ENCODE results near the gene BCKDHB. TPM values are rescaled to one million over a fixed set of nuclear protein-coding genes. Genes with fewer than 3 reads are reported as not detected.

Gene BCKDHB
- total RNA-seq, 1 donor from 2014 or later = 12.5 TPM

DNA sequence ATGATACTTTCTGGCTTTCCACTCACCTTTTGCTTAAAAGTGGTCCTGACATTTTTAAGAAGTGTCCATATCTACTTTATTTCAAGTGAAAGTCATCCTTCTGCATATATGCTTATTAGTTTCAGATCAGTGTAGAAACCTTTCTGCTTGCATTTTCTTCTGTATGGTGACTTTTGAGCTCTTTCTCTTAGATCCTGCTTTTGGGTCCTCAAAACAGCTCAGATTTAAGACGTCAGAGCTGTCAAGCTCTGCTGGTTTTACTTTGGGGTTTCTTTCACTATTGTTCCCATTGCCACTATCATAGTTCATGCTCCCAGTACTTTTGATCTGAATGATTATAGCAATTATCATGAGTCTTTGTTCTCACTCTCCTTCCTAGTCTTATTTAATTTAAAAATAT, 41.7 kb downstream of the BCKDHB start:
- DNase-seq (ENCODE audit: low spot score) = no peak

DNA sequence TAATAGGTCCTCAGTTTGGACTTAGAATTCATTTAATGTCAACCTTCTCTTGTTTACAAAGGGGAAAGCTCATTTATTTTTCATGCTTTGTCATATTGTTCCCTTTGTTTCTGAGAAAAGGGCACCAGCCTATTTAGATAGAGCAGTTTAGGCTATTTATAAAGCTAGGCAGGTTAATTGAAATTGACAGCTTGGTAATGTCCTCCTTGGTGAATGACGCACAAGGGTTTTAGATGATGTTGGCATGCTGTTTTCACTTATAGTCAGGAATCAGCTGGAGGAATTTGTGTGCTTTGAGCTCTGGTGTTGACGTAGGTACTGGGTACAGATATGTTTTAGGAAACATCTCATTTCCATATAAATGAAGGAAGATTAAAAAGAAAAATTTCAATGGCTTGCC, 45.2 kb downstream of the BCKDHB start:
- DNase-seq (ENCODE audit: low spot score) = no peak

DNA sequence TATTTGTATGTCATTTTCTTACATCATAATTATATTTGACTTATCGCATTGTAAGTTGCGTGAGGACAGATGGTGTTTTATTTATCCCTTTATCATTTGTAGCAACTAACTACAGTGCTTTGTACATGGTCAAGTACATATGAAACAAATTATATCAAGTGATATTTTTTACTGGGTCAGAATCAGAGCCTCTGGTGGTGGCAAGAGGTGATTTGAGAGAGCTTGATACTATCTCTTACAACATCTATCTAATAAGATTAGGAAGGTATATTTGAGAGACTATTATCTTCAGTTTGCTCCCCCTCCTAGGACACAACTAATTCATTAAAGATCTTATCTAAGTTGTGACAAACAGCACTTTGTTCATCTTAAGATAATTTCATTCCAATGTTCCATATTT, 47.7 kb downstream of the BCKDHB start:
- DNase-seq (ENCODE audit: low spot score) = no peak

DNA sequence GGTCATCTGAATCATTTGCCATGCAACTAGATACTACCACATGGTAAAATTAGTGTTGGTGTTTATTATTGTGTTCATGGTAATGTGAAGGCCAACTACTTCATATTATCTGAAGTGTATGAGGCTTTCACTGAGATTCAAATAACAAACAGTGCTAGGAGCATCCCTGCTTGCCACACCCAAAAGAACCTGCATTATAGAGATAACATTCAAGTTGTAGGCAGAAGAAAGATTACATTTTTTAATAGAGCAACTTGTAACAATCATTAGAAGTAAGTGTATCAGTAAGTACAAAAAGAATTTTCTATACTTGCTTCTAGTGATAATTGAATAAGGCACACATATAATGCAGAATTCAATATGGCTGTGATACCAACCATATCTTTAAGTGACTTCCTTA, 49.8 kb downstream of the BCKDHB start:
- no peak for DNase-seq (ENCODE audit: low spot score)

DNA sequence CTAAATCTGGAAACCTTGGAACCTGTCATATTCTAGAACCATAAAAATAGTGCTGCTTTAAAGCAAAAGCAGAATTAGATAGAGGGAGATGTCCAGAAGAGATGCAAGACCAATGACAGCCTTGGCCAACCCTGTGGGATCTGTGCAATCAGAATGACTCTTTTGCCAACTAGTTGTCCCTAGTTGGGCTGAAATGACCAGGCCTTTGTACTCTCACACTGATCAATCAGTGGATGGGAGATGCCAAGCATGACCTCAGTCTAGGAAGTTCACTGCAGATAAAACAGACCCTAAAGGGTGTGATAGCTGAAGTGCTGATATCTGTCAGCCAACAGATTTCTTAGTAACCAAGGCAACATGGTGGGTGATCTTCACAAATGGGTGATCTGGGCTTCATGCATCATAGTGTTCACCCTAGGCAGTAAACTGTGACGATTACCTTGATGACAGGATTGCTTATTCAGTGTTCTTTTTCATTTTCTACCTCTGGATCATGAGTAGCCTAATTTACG, 52.1 kb downstream of the BCKDHB start:
- DNase-seq (ENCODE audit: low spot score) = no peak

DNA sequence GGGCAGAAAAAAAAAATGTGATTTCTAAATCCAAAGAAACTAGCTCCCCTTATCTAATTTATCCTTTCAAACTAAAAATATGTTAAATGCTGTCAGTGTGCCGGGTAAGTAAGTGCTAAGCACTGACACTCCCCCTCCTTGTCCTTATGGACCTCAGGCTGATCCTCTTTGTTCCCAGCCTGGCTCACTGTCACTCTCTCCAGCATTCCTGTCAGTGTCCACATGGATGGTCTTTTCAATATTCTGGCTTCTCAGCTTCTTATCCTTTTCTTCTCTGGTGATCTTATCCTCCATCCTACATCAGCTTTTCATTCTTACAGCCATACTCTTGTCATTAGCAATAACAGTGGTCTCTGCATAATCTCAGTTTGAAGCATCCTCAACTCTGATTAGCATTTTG, 55.0 kb downstream of the BCKDHB start:
- no peak for DNase-seq (ENCODE audit: low spot score)

DNA sequence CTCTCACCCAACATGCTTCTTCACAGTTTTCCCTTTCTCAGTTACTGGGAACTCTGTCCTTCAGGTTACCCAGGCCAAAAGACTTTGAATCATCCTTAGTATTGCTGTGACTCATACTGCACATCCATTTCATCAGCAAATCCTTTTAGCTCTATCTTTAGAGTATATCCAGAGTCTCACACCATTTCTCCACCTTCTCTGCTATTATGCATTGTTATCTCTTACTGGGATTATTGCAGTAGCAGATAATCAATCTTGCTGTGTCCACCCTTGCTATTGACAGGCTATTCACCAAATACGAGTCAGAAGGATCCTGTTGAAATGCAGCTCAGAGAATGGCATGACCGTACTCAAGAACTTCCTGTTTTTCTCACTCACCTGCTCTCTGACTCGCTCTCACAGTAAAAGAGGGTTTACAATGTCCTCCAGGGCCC, 57.3 kb downstream of the BCKDHB start:
- DNase-seq (ENCODE audit: low spot score) = peak; percentile 64

DNA sequence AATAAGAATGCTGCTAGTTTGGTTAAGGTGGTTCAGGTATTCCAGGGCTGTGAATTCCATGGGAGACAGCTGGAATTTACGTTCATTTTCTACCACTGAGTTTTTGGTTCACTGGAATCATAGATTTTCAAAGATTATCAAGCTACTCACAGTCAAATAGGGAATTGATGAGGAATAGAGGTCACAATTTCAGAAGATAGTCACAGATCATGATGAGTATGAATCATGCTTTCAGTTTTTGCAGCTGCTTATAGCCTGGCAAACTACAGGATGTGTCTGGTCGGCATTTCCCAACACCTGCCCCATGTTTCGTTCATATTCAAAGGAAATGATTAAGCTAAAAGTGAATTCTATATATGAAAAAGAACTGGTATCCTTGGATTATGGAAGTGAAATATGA, 58.7 kb downstream of the BCKDHB start:
- DNase-seq (ENCODE audit: low spot score) = no peak

DNA sequence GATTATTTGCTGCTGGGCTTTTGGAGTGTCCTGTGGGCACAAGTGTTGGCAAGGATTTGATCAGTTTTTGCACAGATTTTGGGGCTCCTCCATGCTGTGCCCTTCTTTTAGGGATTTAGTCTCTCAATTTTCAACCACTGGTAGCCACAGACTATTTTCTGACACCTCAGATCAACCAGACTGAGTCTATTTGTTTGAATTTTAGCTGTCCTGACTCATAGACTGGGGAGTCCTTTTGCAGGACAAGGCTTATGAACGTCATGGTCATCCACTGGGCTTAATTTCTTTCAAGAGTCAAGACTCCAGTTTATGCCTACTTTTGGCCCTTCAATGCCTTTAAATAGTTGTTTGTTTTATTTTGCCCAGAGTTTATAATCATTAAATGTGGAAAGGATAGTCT, 59.3 kb downstream of the BCKDHB start:
- no peak for DNase-seq (ENCODE audit: low spot score)

DNA sequence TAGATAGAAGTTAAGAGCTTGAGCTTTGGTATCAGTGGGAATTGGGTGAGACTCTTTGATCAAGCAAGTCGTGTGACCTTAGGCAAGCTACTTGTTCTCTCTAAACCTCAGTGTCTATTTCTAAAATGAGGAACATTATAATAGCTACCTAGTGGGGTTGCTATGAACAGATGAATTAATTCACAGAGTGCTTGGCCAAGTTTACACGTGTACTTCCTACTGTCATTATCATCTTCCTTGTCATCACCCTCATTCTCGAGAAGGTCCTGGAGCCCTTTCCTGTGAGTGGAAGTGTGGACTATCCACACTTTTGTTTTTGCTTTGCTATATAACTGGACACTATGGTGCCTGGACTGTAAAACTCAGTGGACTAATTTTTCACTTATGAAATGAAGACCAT, 64.0 kb downstream of the BCKDHB start:
- DNase-seq (ENCODE audit: low spot score) = no peak

DNA sequence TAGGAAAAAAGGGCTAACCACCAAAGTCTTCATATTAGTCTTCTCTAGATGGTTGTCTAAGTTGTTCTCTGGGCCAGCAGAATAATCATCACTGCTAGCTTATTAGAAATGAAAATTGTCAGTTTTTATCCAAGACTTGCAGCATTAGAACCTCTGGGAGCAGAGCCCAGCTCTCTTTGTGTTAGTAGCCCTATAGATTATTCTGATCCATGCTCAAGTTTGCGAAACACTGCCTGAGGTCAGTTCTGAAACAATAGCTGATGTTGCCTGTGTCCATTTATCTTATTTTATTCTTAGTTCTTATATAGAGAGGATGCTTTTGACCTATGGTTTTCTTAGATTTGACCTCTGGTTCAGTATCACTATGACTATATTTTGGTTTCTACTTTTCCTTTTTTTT, 66.9 kb downstream of the BCKDHB start:
- no peak for DNase-seq (ENCODE audit: low spot score)

DNA sequence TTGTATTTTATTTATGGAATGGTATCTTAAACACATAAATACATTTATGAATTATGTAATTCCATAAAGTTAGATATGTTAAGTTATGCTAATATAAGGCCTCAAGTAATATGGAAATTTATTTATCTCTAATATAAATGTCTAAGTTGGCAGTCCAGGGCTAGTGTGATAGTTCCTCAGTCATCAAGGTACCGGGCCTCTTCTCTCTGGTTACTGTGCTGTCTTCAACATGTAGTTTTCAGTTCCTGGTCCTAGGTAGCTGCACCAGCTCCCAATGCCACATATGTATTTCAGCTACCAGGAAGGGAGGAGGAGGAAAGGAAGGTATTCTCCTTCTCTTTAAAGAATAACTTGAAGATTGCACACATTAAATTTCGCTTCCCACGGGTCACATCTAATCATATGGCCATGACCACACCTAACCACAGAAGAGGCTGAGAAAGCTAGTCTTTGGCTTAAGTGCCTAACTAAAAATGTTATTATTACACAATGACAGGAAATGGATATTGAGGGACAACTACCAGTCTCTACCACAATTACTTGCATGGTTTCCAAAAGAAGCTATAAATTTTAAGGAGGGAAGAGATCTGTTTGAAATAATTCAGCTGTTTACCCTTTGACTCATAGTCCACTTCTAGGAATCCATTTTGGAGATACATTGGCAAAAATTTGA, 68.6 kb downstream of the BCKDHB start:
- DNase-seq (ENCODE audit: low spot score) = no peak

DNA sequence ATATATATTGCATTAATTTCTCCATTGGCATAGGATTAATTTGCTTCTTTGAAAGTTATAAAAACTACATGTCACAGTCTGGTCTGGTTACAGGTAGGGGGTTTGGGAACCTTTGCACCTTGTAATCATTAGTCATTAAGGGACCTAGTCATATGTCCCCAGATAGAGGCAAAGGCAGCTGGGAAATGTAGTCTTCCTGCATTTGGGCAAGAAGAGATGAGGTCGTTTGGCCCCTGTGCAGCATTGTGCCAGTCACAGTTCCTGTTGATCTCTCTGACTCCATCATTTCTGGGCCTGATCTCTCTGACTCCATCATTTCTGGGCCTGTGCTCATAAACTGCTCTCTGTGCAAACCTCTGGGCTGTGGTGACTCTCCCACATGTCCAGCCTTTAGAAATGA, 73.2 kb downstream of the BCKDHB start:
- DNase-seq (ENCODE audit: low spot score) = no peak

DNA sequence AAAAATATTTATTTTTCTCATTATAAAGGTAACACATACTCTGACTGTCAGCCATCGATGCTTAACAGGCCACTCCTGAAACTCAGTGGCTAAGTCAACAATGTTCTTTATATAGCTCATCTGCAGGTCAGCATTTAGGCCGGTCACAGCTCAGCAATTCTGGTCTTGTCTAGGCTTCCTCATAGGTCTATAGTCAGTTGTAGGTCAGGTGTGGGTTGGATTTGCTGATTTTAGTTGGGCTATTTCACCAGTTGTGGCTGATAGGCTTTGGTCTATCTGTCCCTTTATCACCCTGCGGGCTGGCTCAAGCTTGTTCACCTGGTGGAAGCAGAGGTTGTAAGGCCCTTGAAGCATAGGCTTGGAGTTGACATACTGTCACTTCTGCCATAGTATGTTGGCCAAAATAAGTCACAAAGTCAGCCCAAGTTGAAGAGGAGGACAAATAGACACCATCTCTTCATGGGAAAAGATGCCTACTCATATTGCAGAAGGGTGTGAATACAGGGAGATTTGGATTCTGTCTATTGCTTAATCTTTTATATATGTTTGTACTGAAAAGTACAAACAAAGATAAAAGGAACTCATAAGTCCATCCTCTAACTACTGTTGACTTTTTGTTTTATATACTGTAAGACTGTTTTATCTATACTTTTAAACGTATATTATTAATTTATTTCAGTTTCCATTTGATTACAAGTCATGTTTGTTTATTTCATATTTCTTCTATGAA, 75.0 kb downstream of the BCKDHB start:
- DNase-seq (ENCODE audit: low spot score) = no peak

DNA sequence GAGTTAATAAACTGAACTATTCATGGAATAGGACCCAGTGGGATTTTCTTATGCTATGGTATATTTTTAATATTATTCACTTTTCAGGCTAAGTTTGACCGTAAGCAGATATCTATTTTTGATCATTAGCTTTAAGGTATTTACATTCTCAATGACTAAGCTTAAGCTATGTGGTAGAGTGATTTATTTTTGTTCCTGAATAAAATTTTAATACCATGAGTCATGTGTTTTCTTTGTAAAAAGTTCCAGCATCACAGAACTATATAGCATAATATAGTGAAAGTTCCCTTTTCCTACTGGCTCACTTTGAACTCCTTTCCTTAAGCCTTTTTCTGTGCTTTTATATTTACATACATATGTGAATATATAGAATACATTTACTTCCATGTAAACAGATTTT, 75.8 kb downstream of the BCKDHB start:
- DNase-seq (ENCODE audit: low spot score) = peak; percentile 17

DNA sequence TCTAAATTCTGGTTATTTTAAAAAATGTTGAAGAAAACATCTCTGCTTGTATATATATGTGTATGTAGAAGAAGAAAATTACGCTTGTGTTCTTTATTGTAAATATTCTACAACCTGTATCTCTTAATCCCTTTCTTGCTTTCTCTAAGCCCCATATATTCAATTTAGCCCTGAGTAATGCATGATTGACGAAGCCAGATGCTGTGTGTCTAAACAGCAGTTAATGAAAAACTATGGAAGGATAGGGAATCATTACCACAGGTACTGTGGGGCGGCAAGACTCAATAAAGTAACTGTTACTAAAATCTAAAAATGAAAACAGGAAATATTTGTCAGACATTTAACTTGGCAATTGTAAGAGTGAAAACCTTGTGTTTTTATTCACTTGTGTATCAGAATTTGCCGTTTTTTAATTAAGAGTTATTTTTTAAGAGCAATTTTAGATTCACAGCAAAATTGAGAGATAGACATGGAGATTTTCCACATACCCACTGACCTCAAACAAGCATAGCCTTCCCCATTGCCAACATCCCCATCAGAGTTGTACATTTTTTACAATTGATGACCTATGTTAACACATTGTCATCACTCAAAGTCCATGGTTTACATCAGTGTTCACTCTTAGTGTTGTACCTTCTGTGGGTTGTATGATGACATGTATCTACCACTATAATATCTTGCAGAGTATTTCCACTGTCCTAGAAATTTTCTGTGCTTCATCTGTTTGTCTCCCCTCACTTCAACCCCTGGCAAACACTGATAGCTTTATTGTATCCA, 76.7 kb downstream of the BCKDHB start:
- no peak for DNase-seq (ENCODE audit: low spot score)

DNA sequence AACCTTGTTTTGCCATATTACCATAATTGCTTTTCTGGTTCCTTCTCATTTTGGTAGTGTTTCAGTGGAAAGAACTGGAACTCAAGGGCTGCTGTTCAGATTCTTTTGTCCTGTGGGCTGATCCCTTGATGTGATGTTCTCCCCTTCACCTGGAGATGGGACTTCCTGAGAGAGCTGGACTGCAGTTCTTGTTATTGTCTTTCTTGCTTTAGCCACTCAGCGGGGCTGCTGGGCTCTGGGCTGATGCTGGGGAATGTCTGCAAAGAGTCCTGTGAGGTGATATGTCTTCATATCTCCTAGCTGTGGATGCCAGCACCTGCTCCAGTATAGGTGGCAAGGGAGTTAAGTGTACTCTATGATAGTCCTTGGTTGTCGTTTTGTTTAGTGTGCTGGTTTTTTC, 79.0 kb downstream of the BCKDHB start:
- no peak for DNase-seq (ENCODE audit: low spot score)

DNA sequence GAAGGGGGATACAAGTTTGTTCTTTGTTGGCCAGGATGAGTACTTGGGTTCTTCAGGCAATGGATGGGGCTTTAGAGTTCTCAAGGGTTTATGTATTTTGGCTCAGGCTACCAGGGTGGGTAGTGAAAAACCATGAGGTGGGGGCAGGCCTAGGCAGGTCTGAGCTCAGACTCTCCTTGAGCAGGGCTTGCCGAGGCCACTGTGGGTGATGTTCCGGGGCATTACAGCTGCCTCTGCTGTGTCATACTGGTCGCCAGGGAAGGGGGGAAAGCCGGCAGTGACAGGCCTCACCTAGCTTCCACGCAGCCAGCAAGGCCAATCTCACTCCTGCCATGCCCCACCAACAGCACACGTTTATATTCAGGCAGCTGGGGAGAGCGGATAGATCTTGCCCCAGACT, 79.6 kb downstream of the BCKDHB start:
- DNase-seq (ENCODE audit: low spot score) = no peak

DNA sequence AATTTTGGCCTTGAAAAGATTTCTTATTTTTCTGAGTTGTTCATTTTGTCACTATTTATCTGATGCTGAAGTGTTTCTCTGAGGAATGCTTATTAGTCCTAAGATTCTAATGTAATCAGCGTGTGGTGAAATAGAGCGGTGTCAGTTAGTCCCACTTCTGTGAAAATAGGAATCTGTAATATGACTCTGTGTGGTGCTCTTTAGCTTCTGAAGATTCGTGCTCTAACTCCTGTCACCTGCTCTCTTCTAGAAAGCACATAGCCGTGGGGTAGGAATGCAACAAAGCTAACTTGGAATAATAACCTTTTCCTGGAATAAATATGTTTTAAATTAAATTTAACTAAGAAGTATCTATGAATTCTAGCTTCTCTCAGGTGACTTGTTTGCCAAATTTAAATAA, 90.4 kb downstream of the BCKDHB start:
- no peak for DNase-seq (ENCODE audit: low spot score)

DNA sequence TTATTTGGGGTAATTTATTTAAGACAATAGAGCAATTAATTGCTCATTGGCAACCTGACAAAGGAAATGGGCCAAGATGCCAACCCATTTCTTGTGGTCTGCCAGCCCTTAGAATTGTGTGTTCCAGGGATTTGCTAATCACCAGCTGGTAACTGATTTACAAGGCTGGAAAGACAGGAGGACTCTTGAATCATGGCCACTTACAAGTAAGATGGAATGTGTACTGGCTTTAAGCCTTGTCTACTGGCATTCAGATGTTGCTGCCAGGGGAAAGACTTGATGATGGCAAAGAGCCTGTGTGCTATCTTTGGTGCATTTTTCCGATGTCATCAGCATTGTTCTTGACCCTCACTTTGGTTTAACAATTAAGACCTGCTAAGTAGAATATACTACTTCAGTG, 91.0 kb downstream of the BCKDHB start:
- DNase-seq (ENCODE audit: low spot score) = no peak

DNA sequence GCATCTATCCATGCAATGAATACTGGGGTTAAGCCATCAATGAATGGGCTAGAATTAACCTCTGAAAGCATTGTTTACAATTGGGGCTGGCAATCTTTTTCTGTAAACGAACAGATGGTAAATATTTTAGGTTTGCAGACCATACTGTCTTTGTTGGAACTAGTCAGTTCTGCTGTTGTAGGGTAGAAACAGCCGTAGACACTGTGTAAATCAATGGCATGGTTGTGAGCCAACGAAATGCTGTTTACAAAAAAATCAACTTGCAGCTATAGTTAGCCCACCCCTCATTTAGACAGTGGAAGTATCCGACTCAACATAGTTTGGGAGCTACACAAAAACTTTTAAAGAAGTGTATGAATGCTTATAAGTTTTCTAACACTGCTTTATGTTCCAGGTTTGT, 91.5 kb downstream of the BCKDHB start:
- DNase-seq (ENCODE audit: low spot score) = no peak

DNA sequence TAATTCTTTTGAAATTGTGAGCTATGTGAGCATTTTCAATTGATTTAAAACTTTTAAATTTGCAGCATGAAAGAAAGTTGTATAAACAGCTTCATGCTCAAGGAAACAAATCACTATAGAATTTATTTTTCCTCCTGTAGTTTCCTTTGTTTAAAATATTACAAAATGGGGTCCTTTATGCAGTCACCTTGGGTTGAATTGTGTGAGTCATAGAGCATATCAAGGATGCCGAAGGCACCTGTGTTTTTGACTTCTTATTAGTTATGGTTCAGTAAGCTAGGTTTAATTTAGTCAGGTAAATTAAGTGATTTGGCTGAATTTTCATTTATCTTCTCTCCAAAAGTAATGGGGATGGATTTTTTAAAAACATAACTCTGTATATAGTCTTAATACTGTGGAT, 96.8 kb downstream of the BCKDHB start:
- no peak for DNase-seq (ENCODE audit: low spot score)

DNA sequence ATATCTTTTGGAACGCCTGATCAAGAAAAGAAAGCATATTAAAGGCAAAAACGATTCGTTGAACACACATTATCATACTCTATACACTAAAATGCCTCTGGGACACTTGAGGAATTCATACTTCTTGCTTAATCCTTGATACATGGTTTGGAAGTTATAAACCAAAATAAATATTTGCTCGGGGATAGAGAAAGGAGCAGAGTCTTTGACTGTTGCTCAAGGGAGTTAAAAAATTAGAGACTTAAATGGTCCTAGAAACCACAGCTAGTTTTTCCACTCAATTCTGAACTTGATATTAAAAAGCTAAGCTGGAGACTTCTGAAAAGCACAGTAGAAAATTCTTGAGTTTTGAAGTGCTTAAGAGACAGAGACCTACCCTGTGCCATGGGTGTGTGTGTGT, 98.9 kb downstream of the BCKDHB start:
- DNase-seq (ENCODE audit: low spot score) = no peak

Measured in umbilical cord (tissue), 2 donors.